Gastroesophageal sphincter (tissue), 3 donors: ENCODE results near the gene GRB14.

Source experiments
- CTCF ChIP-seq, 4 experiments: fragments of 200-600 bp in 2 of 4; fragments of 450-650 bp in 2 of 4; sonication (generic) in 1 of 4; IDR thresholded peaks; one replicate each; pipeline ENCODE4 v1.5.1; 2017 to 2019; ENCODE audit warnings: antibody characterized with exemption in 4 of 4, mild to moderate bottlenecking in 2 of 4, moderate library complexity in 2 of 4
- POLR2A ChIP-seq, 2 donors: fragments of 450-650 bp; IDR thresholded peaks; one replicate each; pipeline ENCODE4 v1.6.1; 2017; ENCODE audit warnings: antibody characterized with exemption in 2 of 2, mild to moderate bottlenecking in 2 of 2, moderate library complexity in 1 of 2

GRCh38 chr2:164511738-164512137 lies 109.5 kb downstream of the GRB14 start:
- TF ChIP-seq CTCF (IDR thresholded peaks at IDR 0.05), result no peak
- no peak for TF ChIP-seq POLR2A (IDR thresholded peaks at IDR 0.05)
